Stimulated activated CD4-positive, alpha-beta T cell treated with anti-CD3 and anti-CD28 coated beads, Interleukin-15, amount 100 ng/mL, for 24 hours (primary cell): ENCODE results near the gene ESM1.
"Not testable (repeated sequence)": the region's sequence is repeated elsewhere in the genome, so short reads cannot be mapped to it uniquely, and the experiment has no call there.

Experiments
- DNase-seq: peaks from one replicate; pipeline ENCODE4 v3.0.0-alpha.2; 2020

Gene ESM1, protein sequence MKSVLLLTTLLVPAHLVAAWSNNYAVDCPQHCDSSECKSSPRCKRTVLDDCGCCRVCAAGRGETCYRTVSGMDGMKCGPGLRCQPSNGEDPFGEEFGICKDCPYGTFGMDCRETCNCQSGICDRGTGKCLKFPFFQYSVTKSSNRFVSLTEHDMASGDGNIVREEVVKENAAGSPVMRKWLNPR

GRCh38 chr5:54985301-54986268 lies at the start of gene ESM1:
Gene ESM1 (minus strand): TSS chr5:54985593. CDS start chr5:54985517, 76 bp downstream.
- DNase-seq = no peak

DNA sequence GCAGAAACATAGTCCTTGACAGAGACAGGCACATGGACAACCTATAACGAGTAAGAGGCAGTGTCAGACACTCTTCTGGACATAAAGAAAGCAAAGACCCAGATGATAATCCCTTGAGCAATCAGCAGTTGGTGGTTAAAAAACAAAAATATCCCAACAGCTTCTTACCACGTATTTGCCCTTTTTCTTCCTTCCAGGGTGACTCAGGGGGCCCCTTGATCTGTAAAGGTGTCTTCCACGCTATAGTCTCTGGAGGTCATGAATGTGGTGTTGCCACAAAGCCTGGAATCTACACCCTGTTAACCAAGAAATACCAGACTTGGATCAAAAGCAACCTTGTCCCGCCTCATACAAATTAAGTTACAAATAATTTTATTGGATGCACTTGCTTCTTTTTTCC lies 48.2 kb upstream of the ESM1 start:
- DNase-seq = no peak

- no peak for DNase-seq
These were observed 46.1 kb upstream of the ESM1 start for GRCh38 chr5:55031492-55031891.

DNA sequence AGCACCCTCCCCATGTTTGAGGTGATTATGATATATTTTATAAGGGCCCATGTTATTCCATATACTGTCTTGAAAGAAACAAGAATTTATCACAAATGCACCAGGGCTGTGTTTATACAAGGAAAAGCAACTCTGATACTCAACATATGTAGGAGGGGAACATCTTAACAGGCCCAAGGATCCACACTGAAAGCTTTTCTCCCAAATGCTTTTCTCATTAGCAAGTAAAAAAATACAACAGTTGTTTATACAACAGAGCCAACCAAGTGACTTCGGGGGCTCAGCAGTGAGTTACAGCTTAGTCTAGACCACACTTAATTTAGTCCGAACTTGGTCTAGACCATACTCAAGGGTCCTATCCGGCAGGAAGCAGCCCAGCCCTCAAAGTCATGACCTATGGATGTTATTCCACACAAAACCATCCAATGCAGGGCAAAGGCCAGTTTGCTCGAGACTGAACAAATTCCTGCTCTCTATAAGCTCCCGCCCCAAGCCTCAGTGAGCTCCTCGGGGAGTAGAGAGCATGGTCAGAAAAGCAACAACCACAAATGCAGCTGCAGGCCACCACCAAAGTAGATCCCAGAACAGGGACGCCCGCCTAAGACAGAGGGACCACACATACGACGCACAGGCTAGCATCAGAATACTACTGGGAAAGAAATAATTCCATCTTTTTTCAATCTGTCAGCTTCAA lies 45.4 kb upstream of the ESM1 start:
- no peak for DNase-seq

DNA sequence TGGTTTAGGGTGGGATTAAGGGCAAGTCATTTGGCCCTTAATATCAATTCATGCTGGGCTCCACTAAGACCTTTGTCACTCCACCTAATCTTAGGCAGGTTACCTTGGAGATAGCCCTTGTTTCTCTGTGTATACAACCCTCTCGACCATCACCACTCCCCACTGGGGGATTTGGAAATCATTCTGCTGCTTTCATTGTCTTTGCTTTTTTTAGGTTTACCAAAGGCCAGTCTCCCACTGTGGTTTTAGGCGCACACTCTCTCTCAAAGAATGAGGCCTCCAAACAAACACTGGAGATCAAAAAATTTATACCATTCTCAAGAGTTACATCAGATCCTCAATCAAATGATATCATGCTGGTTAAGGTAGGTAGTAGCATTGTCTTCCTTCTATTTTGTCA lies 44.8 kb upstream of the ESM1 start:
- DNase-seq = no peak

GRCh38 chr5:55027595-55027994 lies 42.2 kb upstream of the ESM1 start:
- peak; percentile 21 for DNase-seq

- no peak for DNase-seq
These were observed 37.1 kb upstream of the ESM1 start for GRCh38 chr5:55022450-55022849.

GRCh38 chr5:55021821-55022220 lies 36.4 kb upstream of the ESM1 start:
- no peak for DNase-seq

- DNase-seq = no peak
These were observed 36.0 kb upstream of the ESM1 start for GRCh38 chr5:55021410-55021809.

GRCh38 chr5:55010149-55010548 lies 24.8 kb upstream of the ESM1 start:
- not testable (repeated sequence) for DNase-seq

- DNase-seq = no peak
These were observed 19.3 kb upstream of the ESM1 start for GRCh38 chr5:55004729-55005128.

DNA sequence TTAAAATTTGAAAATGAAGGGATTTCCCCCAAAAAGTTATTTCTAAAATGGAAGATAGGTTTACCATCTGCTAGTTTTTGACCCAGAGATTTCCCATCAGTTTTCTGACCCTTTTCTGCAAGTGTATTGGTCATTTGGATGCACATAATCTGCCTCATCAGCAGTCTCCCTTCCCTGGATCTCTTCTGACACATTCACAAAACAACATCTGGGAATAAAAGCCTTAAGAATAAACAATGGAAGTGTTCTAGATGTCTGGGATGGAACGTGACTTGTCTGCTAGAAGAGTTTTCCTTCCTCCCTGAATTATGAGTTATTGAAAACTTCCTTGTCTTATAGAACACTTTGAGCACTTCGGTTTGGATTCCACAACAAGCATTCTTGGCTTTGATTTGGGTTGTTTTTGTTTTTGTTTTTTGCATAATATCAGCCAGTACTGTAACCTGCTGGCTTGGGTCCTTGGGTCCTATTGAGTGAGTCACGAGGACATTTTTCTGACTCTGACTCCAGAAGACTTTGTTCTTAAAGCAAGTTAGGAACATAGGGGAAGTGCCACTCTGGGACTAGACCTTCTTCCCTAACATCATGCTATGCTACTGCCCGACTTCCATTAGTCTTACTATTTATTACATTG lies 18.2 kb upstream of the ESM1 start:
- DNase-seq = no peak

- DNase-seq = not testable (repeated sequence)
These were observed 16.8 kb upstream of the ESM1 start for GRCh38 chr5:55002166-55002565.

GRCh38 chr5:54997081-54997480 lies 11.7 kb upstream of the ESM1 start:
- DNase-seq = no peak

GRCh38 chr5:54996466-54996865 lies 11.1 kb upstream of the ESM1 start:
- DNase-seq = no peak

GRCh38 chr5:54995168-54995567 lies 9.8 kb upstream of the ESM1 start:
- no peak for DNase-seq

GRCh38 chr5:54994628-54995027 lies 9.2 kb upstream of the ESM1 start:
- DNase-seq = no peak

DNA sequence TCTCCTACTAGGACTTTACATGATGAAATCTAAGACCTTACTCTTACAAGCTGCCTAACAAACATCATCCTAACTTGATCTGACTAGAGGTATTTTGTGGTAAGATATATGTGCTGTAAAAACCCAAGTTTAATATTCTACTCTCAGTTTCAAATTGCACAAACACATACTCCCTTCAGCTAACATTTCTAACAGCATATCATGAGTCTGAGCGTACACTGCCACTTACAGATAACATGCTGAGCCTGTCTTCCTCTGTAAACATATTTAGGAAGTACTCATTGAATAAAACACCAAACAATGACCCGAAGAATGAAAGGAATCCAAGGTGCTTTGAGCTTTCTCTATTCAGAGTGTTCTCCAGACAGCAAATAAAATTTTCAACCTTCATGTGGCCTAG lies 7.9 kb upstream of the ESM1 start:
- no peak for DNase-seq

GRCh38 chr5:54991416-54991815 lies 6.0 kb upstream of the ESM1 start:
- DNase-seq = no peak

DNA sequence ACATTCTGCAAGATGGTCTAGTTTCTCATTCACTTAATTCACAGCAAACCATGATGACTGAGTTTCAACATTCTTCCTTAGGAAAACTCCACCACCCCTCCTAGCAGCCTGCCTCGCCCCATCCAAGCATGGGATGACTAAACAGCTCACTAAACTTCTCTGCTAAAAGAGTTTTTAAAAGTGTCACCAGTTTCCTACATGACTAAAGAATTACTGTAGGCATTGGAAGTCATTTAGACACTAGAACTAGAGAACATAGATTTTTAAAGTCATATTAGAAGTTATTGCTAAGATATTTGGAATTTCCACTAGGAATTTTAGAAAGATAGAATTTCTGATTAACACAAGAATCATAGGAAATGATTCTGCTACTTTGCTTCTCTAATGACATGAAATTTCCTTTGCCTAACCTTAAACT lies 5.5 kb upstream of the ESM1 start:
- no peak for DNase-seq

DNA sequence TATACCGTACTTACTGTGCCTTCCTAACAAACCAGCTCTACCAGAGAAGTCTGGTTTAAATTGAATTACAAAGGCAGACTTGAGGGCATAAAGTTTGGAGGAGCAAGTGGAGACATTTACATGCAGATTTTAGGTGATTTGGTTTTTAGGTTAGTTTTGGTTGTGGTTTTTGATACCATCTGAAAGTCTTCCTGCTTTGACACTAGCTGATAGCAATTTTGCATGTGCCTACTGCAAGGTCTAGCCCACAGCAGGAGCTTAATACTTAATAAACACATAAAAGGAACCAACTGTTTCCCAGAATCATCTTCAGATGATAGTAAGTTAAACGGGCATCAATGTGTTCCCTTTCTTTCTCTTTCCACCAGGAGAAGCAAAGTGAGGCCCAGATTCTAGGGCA lies 3.4 kb upstream of the ESM1 start:
- no peak for DNase-seq

GRCh38 chr5:54988218-54988617 lies 2.8 kb upstream of the ESM1 start:
- no peak for DNase-seq

DNA sequence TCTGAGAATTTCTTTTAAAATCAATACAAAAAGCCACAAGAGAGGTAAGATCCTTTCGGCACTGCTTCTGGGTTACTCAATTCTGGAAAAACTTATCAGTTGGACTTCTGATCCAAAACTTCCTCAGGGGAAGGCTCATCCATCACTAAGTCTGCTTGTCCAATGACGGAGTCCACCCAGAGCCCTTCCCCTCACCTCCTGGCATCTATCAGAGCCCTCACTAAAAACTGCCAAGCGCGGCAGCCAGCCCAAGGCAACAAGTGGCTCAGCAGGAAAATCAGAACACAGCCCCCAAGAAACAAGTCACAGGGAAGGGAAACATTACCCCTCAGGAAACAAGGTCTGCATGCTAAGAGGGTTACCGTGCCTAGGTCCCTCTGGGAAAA lies 869 bp upstream of the ESM1 start:
- no peak for DNase-seq
